ENCODE results near the gene TP53I11.

Gene TP53I11

DNA sequence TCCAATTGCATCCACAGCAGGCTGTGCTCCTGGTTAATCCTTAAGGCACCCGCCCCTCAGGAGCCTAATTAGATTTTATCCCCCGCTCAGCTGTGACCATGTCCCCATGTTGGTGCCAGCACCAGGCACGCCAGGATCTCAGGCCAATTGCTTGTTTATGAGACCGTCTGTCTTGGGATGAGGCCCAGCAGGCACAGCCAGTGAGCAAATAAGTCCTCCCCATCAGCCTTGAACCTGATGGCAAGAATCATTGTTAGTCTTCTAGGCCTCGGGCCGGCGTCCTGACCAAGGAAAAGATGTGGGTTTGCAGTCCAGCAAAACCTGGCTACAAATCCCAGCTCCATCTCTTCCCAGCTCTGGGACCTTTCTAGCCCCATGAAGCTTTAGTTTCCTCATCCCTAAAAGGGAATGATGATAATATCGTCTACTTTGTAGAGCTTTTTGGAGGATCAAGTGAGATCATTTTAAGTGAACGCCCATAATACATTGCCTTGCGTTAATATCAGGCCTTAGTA is 57.3 kb downstream of the TP53I11 start:
- no peak overlapping the region for H3K27ac ChIP-seq (replicated peaks; ENCODE audit: low read length)

DNA sequence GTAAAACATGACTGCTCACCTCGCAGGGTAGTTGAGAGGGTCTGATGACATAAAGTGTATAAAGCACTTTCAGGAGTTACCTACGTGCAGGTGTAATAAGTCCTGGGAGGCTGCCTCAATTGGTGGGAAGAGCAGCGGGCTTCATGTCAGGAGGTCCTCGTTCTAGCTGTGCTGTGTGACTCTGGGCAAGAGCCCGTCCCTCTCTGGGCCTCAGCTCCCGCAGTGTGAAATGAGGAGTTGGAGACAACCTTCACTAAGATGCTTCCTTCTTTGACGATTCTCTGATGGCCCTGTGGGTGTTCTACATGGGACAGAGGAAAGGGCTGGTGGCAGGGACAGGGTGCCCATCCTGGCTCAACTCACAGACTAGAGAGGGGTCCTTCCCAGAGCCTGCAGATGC is 57.8 kb downstream of the TP53I11 start:
- Histone ChIP-seq H3K14ac (ENCODE audit: low read length) (no peak overlapping the region), H3K27me3 (ENCODE audit: control insufficient read depth in 3 of 3, insufficient read depth in 3 of 3, low read depth in 1 of 3, low read length in 3 of 3) (no peaks in the 10 kb centered on the region), H3K9ac (ENCODE audit: low read depth, low read length, poor library complexity) (no peak overlapping the region), H2BK120ac (ENCODE audit: low read depth, low read length) (no peak overlapping the region), H3K18ac (ENCODE audit: low read length) (peak overlapping the region; percentile 40), H4K91ac (ENCODE audit: low read depth, low read length, poor library complexity) (no peak overlapping the region), H3K36me3 (replicated peaks in 1 of 2; ENCODE audit: control insufficient read depth in 2 of 2, insufficient read depth in 2 of 2, low read length in 2 of 2) (peaks cover 3 to 5% of the 10 kb centered on the region in 2 donors), H2BK12ac (ENCODE audit: low read length) (no peak overlapping the region), H2AFZ (ENCODE audit: low read length) (no peak overlapping the region), H3K23ac (ENCODE audit: low read depth, low read length, poor library complexity) (no peak overlapping the region), H3K27ac (replicated peaks; ENCODE audit: low read length) (no peak overlapping the region), H2BK15ac (ENCODE audit: low read length) (no peak overlapping the region), H3K9me3 (replicated peaks in 1 of 2; ENCODE audit: control insufficient read depth in 2 of 2, insufficient read depth in 1 of 2, low read depth in 1 of 2, low read length in 2 of 2) (peaks cover 2 to 3% of the 10 kb centered on the region in 2 donors), H4K8ac (ENCODE audit: low read depth, low read length) (no peak overlapping the region), H3K4ac (ENCODE audit: low read length) (no peak overlapping the region), H3K4me1 (ENCODE audit: control insufficient read depth in 2 of 2, insufficient read depth in 1 of 2, low read depth in 1 of 2, low read length in 2 of 2) (peaks cover 25 to 28% of the 10 kb centered on the region in 2 donors), H3K4me3 (ENCODE audit: low read length in 2 of 2) (no peak overlapping the region), H3K4me2 (ENCODE audit: insufficient read depth, low read length, poor library complexity, severe bottlenecking) (no peak overlapping the region), H2AK5ac (ENCODE audit: low read depth, low read length) (no peak overlapping the region), H3K79me1 (ENCODE audit: low read depth, low read length) (peaks cover 7% of the 10 kb centered on the region), H2BK5ac (ENCODE audit: low read length) (no peak overlapping the region)
- no peak for DNase-seq (ENCODE audit: low spot score)
- WGBS, 2 donors (ENCODE audit: extremely low coverage in 2 of 2, insufficient read length in 2 of 2, insufficient replicate concordance in 1 of 2): no CpG with 5 or more reads among the region's 7 CpGs

More for the DNA sequence above, 57.3 kb downstream of the TP53I11 start:
- H3K23ac ChIP-seq (ENCODE audit: low read depth, low read length, poor library complexity): no peak overlapping the region
- H3K79me1 ChIP-seq (ENCODE audit: low read depth, low read length): peaks cover 5% of the 10 kb centered on the region
- no peak overlapping the region for H2BK12ac ChIP-seq (ENCODE audit: low read length)
- no peak overlapping the region for H3K9ac ChIP-seq (ENCODE audit: low read depth, low read length, poor library complexity)
- no CpG with 5 or more reads among the region's 10 CpGs for whole genome bisulfite sequencing, 2 donors (ENCODE audit: extremely low coverage in 2 of 2, insufficient read length in 2 of 2, insufficient replicate concordance in 1 of 2)
- H2AFZ ChIP-seq (ENCODE audit: low read length): no peak overlapping the region
- no peaks in the 10 kb centered on the region for H3K27me3 ChIP-seq (ENCODE audit: control insufficient read depth in 3 of 3, insufficient read depth in 3 of 3, low read depth in 1 of 3, low read length in 3 of 3)
- H3K4ac ChIP-seq (ENCODE audit: low read length): no peak overlapping the region
- no peak overlapping the region for H3K4me2 ChIP-seq (ENCODE audit: insufficient read depth, low read length, poor library complexity, severe bottlenecking)
- no peak overlapping the region for H2BK120ac ChIP-seq (ENCODE audit: low read depth, low read length)
- H2BK15ac ChIP-seq (ENCODE audit: low read length): no peak overlapping the region
- peaks cover 2 to 8% of the 10 kb centered on the region in 2 donors for H3K9me3 ChIP-seq (replicated peaks in 1 of 2; ENCODE audit: control insufficient read depth in 2 of 2, insufficient read depth in 1 of 2, low read depth in 1 of 2, low read length in 2 of 2)
- no peak overlapping the region for H2BK5ac ChIP-seq (ENCODE audit: low read length)
- DNase-seq (ENCODE audit: low spot score): no peak
- no peak overlapping the region for H2AK5ac ChIP-seq (ENCODE audit: low read depth, low read length)
- peaks cover 24 to 26% of the 10 kb centered on the region in 2 donors for H3K4me1 ChIP-seq (ENCODE audit: control insufficient read depth in 2 of 2, insufficient read depth in 1 of 2, low read depth in 1 of 2, low read length in 2 of 2)
- no peak overlapping the region for H3K4me3 ChIP-seq (ENCODE audit: low read length in 2 of 2)
- H3K36me3 ChIP-seq (replicated peaks in 1 of 2; ENCODE audit: control insufficient read depth in 2 of 2, insufficient read depth in 2 of 2, low read length in 2 of 2): peaks cover 6 to 7% of the 10 kb centered on the region in 2 donors
- H3K18ac ChIP-seq (ENCODE audit: low read length): peak overlapping the region; percentile 40
- no peak overlapping the region for H3K14ac ChIP-seq (ENCODE audit: low read length)
- H4K91ac ChIP-seq (ENCODE audit: low read depth, low read length, poor library complexity): no peak overlapping the region
- no peak overlapping the region for H4K8ac ChIP-seq (ENCODE audit: low read depth, low read length)

DNA sequence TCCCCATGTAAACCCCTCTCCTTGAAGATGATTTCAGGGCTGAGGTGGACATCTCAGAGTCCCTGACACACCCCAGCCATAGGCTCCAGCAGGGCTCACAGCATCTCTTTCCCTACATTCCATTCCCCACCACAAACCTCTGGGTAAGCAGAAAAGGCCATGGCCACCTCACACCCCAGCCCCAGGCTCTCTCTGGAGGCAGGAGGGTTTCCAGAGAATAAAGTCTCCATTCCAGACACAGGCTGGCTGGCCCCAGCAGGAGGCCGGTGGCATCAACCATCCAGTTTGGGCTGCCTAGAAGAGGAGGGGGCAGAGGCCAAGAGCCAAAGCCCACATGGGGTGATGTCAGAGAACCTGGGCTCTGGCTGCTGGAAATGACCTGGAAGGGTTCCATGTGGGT is 61.4 kb downstream of the TP53I11 start:
- Histone ChIP-seq H3K36me3 (replicated peaks in 1 of 2; ENCODE audit: control insufficient read depth in 2 of 2, insufficient read depth in 2 of 2, low read length in 2 of 2) (no peaks in the 10 kb centered on the region), H2BK12ac (ENCODE audit: low read length) (no peak overlapping the region), H3K14ac (ENCODE audit: low read length) (no peak overlapping the region), H3K27ac (replicated peaks; ENCODE audit: low read length) (no peak overlapping the region), H3K4me2 (ENCODE audit: insufficient read depth, low read length, poor library complexity, severe bottlenecking) (no peak overlapping the region), H3K4ac (ENCODE audit: low read length) (no peak overlapping the region), H3K23ac (ENCODE audit: low read depth, low read length, poor library complexity) (no peak overlapping the region), H2BK5ac (ENCODE audit: low read length) (no peak overlapping the region), H3K9ac (ENCODE audit: low read depth, low read length, poor library complexity) (no peak overlapping the region), H3K4me1 (ENCODE audit: control insufficient read depth in 2 of 2, insufficient read depth in 1 of 2, low read depth in 1 of 2, low read length in 2 of 2) (peaks cover 53% of the 10 kb centered on the region in 2 donors), H2BK120ac (ENCODE audit: low read depth, low read length) (no peak overlapping the region), H3K9me3 (replicated peaks in 1 of 2; ENCODE audit: control insufficient read depth in 2 of 2, insufficient read depth in 1 of 2, low read depth in 1 of 2, low read length in 2 of 2) (no peaks in the 10 kb centered on the region), H3K4me3 (ENCODE audit: low read length in 2 of 2) (no peak overlapping the region), H3K18ac (ENCODE audit: low read length) (peak overlapping the region; percentile 54), H2AFZ (ENCODE audit: low read length) (no peak overlapping the region), H3K27me3 (ENCODE audit: control insufficient read depth in 3 of 3, insufficient read depth in 3 of 3, low read depth in 1 of 3, low read length in 3 of 3) (no peaks in the 10 kb centered on the region), H2BK15ac (ENCODE audit: low read length) (no peak overlapping the region), H3K79me1 (ENCODE audit: low read depth, low read length) (peaks cover 4% of the 10 kb centered on the region), H4K91ac (ENCODE audit: low read depth, low read length, poor library complexity) (no peak overlapping the region), H2AK5ac (ENCODE audit: low read depth, low read length) (no peak overlapping the region), H4K8ac (ENCODE audit: low read depth, low read length) (no peak overlapping the region)
- DNase-seq (ENCODE audit: low spot score): no peak
- WGBS, 2 donors (ENCODE audit: extremely low coverage in 2 of 2, insufficient read length in 2 of 2, insufficient replicate concordance in 1 of 2): no CpG with 5 or more reads among the region's 1 CpG

DNA sequence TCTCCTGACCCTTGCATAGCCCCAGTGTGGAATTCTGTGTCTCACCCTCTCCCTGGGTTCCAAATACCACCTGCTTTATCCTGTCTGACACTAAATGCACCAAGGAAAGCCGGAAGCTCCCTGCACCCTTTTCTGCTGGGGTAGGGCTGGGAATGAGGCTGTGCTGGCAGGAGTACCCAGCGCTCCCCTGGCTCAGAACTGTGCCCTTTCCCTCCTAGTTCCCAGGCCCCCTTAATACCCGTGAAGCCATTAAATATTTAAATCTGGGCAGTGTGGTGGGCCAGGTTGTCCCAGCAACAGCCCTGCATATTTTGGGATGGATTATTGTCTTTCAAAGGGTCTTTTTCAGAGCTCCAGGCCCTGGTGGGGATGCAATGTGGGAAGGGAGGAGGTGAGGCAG is 63.0 kb downstream of the TP53I11 start:
- H2BK15ac ChIP-seq (ENCODE audit: low read length): no peak overlapping the region
- H3K4ac ChIP-seq (ENCODE audit: low read length): no peak overlapping the region
- H3K9ac ChIP-seq (ENCODE audit: low read depth, low read length, poor library complexity): no peak overlapping the region
- H2BK120ac ChIP-seq (ENCODE audit: low read depth, low read length): no peak overlapping the region
- no peak overlapping the region for H4K91ac ChIP-seq (ENCODE audit: low read depth, low read length, poor library complexity)
- H2BK12ac ChIP-seq (ENCODE audit: low read length): no peak overlapping the region
- no peak overlapping the region for H3K4me2 ChIP-seq (ENCODE audit: insufficient read depth, low read length, poor library complexity, severe bottlenecking)
- no peak overlapping the region for H3K23ac ChIP-seq (ENCODE audit: low read depth, low read length, poor library complexity)
- H2BK5ac ChIP-seq (ENCODE audit: low read length): no peak overlapping the region
- no CpG with 5 or more reads among the region's 3 CpGs for WGBS, 2 donors (ENCODE audit: extremely low coverage in 2 of 2, insufficient read length in 2 of 2, insufficient replicate concordance in 1 of 2)
- H3K27ac ChIP-seq (replicated peaks; ENCODE audit: low read length): no peak overlapping the region
- H3K79me1 ChIP-seq (ENCODE audit: low read depth, low read length): peaks cover 2% of the 10 kb centered on the region
- H3K36me3 ChIP-seq (replicated peaks in 1 of 2; ENCODE audit: control insufficient read depth in 2 of 2, insufficient read depth in 2 of 2, low read length in 2 of 2): no peaks in the 10 kb centered on the region
- no peak overlapping the region for H2AFZ ChIP-seq (ENCODE audit: low read length)
- peak overlapping the region; percentile 89 for H3K18ac ChIP-seq (ENCODE audit: low read length)
- DNase-seq (ENCODE audit: low spot score): no peak
- H3K14ac ChIP-seq (ENCODE audit: low read length): no peak overlapping the region
- H3K27me3 ChIP-seq (ENCODE audit: control insufficient read depth in 3 of 3, insufficient read depth in 3 of 3, low read depth in 1 of 3, low read length in 3 of 3): no peaks in the 10 kb centered on the region
- H2AK5ac ChIP-seq (ENCODE audit: low read depth, low read length): no peak overlapping the region
- H3K4me3 ChIP-seq (ENCODE audit: low read length in 2 of 2): no peak overlapping the region
- peaks cover 43 to 44% of the 10 kb centered on the region in 2 donors for H3K4me1 ChIP-seq (ENCODE audit: control insufficient read depth in 2 of 2, insufficient read depth in 1 of 2, low read depth in 1 of 2, low read length in 2 of 2)
- no peak overlapping the region for H4K8ac ChIP-seq (ENCODE audit: low read depth, low read length)
- H3K9me3 ChIP-seq (replicated peaks in 1 of 2; ENCODE audit: control insufficient read depth in 2 of 2, insufficient read depth in 1 of 2, low read depth in 1 of 2, low read length in 2 of 2): no peaks in the 10 kb centered on the region
